Retinal pigment epithelial cell (primary cell): ENCODE results near the gene NAPB.

Experiments
- DNase-seq: peaks from one replicate; pipeline ENCODE4 v3.0.0-alpha.2; 2010; ENCODE audit warnings: low read depth
- H3K4me3 ChIP-seq: 2 replicates; pipeline ENCODE4 v1.5.1; 2011; ENCODE audit warnings: mild to moderate bottlenecking, low read length, control low read depth, moderate library complexity
- TF ChIP-seq, protein P1 (sequence below): conservative IDR thresholded peaks from 2 replicates; pipeline ENCODE4 v1.5.1; 2011; ENCODE audit warnings: low read depth, low read length, control low read depth, inconsistent platforms

NAPB gene

GRCh38 chr20:23381876-23382275, 39.4 kb downstream of the NAPB start:
- H3K4me3 ChIP-seq = no peak overlapping the region
- no peak for DNase-seq
- TF ChIP-seq, protein P1, sequence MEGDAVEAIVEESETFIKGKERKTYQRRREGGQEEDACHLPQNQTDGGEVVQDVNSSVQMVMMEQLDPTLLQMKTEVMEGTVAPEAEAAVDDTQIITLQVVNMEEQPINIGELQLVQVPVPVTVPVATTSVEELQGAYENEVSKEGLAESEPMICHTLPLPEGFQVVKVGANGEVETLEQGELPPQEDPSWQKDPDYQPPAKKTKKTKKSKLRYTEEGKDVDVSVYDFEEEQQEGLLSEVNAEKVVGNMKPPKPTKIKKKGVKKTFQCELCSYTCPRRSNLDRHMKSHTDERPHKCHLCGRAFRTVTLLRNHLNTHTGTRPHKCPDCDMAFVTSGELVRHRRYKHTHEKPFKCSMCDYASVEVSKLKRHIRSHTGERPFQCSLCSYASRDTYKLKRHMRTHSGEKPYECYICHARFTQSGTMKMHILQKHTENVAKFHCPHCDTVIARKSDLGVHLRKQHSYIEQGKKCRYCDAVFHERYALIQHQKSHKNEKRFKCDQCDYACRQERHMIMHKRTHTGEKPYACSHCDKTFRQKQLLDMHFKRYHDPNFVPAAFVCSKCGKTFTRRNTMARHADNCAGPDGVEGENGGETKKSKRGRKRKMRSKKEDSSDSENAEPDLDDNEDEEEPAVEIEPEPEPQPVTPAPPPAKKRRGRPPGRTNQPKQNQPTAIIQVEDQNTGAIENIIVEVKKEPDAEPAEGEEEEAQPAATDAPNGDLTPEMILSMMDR = no peak

DNA sequence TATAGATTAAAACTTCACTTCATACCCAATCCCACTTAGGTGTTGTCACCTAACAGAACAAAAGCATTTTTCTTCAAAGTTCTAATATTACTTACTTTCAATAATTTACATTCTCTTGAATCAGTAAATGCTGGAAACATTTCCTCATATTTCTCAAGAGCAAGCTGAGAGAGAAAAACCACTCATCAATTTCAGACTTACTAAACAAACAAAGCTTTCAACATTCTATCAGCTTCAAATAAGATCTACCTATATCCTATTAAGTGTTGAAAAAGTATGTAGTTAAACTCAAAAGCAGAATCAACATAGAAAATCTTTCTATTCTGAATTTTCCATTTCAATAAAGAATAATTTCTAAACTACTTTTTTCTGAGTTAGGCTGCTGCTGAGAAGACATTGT, 41.5 kb downstream of the NAPB start:
- DNase-seq = no peak
- no peak overlapping the region for H3K4me3 ChIP-seq
- TF ChIP-seq, protein P1 = no peak

DNA sequence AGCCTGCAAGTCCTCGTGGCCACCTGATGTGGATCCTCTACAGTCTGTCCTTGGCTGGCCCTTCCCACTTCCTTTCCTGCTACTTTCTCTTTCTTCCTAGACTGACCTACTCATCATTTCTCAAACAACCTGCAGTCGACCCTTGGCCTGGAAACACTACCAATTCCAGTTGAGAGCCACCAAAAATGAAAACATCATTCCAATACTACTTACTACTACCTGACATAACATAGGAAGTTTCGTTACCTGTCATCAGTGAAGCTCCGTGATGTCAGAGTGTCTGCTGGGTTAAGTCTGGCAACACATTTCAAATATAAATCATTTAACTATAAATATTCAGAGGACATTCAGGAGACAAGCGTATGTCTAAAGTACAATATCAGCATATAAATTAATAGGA, 45.5 kb downstream of the NAPB start:
- TF ChIP-seq, protein P1 = no peak
- DNase-seq = no peak
- no peak overlapping the region for H3K4me3 ChIP-seq

- no peak for DNase-seq
- no peak overlapping the region for H3K4me3 ChIP-seq
- TF ChIP-seq, protein P1 = no peak
These were observed 46.8 kb downstream of the NAPB start for GRCh38 chr20:23374441-23374840.

DNA sequence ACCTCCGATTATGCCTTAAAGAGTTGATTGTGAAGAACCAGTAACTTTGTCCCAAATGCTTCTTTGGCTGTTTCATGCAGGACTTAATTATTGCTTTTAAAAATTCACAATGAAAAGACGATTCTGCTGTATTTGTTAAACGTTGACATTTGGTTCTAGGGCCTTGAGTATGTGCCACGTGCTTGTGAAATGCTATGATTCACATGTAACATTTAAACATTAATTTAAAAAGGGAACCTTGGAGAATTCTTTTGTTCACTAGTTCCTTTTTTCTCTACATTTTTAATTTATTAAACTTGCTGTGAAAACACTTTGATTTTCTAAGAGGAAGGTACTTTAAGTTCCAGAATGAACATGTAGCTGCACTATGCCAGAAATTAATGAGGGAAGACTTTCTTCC, 49.8 kb downstream of the NAPB start:
- H3K4me3 ChIP-seq = no peak overlapping the region
- TF ChIP-seq, protein P1 = no peak
- no peak for DNase-seq

GRCh38 chr20:23370873-23371272, 50.4 kb downstream of the NAPB start:
- TF ChIP-seq, protein P1 = no peak
- DNase-seq = no peak
- no peak overlapping the region for H3K4me3 ChIP-seq

GRCh38 chr20:23370274-23370673, 51.0 kb downstream of the NAPB start:
- no peak overlapping the region for H3K4me3 ChIP-seq
- TF ChIP-seq, protein P1 = no peak
- DNase-seq = no peak
